NCI-H2107 (cell line): Measurements from ENCODE around the gene ADD1.
"Not testable (repeated sequence)": the region's sequence is repeated elsewhere in the genome, so short reads cannot be mapped to it uniquely, and the experiment has no call there.

Experiments
- DNase-seq: peaks from one replicate; lab custom pipeline; 2025; lab: John Stamatoyannopoulos, UW

ADD1 gene

DNA sequence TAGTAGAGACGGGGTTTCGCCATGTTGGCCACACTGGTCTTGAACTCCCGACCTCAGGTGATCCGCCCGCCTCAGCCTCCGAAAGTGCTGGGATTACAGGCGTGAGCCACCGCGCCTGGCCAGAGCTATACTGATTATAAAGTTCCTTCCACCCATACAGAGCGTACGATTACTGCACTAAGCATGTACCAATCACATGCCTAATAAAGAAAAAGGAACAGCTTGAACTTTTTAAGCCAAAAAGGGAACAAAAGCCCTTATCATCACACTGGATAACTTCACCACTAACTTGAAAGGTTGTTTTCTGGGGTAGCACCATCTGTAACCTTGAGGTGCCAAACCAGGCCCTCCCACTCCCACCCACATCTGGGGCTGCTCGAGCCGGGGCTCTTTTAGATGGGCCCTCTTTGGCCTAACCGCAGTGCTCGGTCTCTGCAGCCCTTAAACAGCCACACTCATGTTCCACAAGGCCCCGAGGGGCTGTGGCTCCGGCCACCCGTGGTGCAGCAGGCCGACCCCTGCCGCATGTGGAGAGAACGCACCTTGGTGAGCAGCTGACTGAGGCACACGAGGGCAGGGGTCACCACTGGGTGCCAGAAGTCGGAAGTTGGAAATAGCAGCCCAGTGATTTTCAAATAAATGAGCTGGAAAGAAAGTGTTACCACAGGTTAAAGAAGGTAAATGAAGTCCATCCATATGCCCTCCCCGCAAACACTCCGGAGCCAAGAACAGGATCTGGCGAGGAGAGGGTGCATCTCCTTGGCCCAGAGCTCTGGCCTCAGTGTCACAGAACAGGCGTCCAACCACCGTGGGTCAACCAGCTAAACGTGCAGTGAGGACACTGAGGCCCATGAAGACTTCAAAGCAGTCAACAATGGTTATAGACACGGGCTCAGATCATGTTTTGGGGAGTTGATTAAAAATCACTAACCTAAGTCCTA, 101.2 kb downstream of the ADD1 start:
- DNase-seq, result no peak

DNA sequence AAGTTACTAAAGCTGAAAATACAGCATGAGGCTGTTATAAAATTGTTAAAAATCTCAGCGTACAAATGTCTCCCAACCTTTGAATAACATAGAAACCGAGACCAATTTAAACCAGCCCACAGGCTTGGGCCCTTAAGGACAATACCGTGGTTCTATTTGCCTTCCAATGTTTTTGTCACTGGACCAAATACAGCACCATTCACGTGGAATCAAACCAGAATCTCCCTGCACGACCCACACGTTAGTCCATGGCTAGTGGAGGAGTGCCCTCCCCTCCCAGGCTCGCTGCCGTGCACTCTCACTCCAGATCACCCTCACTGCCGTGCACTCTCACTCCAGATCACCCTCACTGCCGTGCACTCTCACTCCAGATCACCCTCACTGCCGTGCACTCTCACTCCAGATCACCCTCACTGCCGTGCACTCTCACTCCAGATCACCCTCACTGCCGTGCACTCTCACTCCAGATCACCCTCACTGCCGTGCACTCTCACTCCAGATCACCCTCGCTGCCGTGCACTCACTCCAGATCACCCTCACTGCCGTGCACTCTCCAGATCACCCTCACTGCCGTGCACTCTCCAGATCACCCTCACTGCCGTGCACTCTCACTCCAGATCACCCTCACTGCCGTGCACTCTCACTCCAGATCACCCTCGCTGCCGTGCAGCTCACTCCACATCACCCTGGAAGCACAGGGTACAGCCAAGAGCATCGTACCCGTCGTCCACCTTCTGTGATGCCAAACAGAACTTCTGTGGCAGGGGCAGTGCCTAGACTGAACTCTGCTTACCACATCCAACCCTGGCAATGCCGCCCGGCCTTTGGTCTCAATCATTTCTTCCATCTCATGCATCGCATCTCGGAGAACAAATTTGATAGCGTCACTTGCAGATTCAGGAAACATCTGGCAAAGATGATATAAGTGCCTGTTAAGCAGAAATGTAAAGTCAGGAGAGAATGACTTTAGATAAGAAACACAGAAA, 102.3 kb downstream of the ADD1 start:
- not testable (repeated sequence) for DNase-seq

DNA sequence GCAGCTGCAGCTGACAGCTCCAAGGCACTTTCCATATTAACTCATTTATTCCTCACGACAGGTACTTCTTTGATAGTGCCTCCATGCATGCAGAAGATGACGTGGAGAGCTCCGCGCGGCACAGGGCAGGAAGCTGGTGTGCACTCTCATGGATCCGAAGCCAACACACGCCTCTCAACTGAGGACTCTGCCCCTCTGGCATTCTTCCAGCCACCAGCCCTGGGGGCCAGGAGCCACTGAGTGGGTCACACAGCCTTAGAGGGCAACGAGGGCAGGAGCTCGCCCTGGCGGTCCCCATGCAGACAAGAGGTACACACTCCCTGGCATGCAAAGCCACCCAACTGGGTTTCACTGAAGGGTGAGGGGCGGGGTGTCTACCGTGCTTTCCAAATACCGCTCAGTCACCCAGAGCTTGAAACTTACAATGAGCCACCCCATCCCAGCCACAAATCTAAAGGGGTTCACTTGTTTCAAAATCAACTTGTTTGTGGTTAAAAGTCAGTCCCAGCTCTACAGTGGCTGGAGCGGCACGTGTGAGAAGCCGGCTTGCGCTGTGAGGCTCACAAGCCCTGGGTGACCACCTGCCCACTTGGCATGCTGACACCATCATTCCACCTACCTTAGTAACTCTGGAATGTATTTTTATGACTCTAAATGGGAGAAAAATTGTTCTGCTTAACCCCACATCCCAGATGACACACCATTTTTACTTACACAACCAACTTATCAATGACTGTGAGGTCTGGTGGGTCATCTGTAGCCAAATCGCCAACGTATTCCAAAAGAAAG, 103.4 kb downstream of the ADD1 start:
- no peak for DNase-seq

DNA sequence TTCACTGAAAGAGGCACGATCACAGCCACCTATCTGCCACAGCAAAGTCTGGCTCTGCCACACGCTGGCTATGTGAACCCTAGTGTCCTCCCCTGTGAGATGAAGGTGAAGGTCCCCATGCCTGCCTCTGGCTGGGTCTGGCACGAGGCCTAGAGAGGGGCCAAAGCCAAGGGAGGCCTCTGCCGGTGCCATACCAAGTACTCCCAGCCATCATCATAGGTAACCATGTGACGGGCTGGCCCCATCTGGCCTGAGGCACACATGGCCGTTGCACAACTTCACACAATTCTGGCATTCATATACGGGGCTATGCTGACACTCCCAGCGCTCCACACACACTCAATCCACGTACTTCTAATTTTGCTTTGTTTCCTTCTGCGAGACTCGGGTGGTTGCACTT, 104.3 kb downstream of the ADD1 start:
- DNase-seq, result no peak

DNA sequence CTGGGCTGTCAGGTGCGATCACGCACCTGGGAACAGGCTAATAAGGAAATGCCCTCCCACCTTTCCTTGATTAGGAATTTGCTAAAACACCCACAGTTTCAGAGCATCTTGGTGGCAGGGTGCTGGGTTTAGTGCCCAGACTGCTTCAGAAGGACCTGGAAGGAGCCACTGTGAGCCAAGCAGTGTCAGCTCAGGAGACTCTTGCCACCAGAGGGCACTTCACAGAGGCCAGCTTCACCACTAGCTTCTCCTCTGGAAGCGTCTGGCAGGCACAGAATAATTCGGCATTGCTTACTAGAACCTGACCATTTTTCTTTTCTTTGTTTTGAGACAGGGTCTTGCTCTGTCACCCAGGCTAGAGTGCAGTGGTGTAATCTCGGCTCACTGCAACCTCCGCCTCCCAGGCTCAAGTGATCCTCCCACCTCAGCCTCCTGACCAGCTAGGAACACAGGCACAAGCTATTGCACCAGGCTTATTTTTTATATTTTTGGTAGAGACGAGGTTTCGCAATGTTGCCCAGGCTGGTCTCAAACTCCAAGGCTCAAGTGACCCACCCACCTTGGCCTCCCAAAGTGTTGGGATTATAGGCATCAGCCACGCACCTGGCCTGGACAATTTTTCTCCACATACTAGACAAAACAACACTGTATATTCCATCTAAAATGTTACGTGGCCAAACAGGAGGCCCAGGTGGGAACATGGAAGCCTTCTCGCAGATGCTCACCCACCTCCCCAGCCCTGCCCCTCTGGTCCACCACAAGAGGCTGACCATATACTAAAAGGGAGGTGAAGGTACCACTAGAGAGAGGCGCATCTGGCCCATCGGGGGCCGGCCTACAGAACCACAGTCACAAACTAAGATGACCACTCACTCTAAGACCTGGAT, 105.5 kb downstream of the ADD1 start:
- DNase-seq, result no peak

DNA sequence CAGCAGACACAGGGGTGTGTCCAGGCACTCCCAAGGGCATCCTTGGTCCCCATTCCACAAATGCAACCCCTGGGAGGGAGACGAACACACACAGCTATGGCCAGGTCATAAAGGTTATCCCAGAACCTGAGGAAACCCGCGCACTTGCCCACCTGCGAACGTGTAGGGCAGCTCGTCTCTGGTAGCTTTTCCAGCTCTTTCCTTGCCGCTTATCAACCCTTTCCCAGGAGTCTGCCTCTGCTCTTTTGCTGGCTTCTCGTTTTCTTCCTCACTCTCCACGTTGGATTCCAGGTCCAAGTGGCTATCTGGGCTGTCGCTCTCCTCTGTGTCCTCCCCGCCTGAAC, 106.1 kb downstream of the ADD1 start:
- no peak for DNase-seq

DNA sequence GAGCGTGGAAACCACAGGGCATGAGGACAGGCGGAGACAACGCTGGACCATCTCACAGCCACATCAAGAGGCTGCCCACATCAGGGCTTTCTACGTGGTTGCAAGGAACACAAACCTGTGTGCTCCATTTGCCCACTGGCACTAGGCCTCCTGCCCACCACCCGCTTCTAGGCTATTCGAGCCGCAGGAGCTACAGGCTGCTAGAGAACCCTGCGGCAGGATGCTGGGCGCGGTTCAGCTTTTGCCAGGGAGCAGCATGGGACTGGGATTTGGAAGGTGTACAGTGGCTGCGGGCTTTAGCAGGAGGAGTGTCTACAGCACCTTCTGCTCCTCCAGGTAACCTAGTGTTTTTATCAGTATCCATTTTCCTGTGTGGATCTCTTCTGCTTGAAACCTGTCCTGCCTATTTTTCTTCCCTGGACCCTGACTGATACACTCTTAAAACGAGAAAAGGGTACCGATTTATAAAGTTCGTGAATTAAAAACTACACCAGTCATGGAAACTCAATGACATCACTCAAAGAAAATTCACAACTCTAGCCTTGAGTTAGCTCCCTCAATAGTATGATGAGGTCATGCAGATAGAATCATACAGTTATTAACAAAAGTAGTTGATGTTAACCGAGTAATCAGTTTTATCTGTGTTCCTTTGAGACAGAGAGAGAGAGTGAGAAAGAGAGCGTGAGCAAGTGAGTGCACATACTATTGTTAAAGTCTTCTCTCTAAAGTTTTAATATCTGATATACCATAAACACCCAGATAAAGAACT, 106.8 kb downstream of the ADD1 start:
- DNase-seq, result no peak

DNA sequence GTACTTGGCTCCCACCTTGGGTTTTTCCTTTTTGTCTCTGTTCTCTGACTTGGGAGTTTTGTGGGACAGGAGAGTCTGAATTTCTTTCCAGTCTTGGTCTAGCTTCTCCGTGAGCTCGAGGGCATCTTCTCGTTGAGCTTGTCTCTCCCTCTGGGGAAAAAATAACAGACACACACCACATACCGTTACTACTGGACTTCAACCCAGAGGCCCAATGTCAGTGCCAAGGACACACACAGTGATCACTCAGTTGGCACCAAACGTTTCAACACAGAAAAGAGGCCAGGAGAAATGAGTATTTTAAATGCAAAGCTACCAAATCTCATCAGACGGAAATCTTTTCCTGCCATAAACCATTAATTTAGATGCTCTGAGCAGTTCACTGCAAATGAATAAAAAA, 109.9 kb downstream of the ADD1 start:
- no peak for DNase-seq

DNA sequence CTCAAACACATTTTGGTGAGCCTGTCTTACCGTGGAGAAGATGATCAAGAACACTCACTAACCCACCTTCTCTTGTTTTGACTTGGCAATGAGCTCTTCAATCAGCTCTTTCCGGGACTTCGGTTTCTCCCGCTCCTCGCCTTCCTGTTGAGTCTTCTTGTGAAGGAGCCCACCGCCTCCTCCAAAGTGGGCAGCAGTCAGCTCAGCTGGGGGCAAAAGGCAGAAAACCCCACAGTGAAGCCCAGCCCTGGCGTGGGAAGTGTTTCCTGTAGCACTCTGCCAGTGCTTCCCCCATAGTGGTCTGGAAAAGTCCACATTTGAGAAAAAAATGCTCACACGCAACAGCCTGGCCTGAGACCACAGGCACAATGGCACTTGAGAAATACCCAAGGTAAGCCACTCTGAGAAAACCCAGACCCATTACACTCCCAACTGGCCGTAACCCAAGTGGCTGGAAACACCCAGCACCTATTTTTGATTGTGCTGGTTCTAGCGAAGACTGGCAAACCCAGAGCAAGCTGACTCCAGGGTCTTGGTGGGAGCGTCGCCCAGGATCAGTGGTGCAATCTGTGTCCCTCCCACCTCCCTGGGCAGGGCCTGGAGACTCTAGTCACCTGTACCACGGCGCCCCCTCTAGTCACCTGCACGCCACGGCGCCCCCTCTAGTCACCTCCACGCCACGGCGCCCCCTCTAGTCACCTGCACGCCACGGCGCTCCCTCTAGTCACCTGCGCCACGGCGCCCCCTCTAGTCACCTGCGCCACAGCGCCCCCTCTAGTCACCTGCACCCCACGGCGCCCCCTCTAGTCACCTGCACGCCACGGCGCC, 110.9 kb downstream of the ADD1 start:
- DNase-seq, result no peak

DNA sequence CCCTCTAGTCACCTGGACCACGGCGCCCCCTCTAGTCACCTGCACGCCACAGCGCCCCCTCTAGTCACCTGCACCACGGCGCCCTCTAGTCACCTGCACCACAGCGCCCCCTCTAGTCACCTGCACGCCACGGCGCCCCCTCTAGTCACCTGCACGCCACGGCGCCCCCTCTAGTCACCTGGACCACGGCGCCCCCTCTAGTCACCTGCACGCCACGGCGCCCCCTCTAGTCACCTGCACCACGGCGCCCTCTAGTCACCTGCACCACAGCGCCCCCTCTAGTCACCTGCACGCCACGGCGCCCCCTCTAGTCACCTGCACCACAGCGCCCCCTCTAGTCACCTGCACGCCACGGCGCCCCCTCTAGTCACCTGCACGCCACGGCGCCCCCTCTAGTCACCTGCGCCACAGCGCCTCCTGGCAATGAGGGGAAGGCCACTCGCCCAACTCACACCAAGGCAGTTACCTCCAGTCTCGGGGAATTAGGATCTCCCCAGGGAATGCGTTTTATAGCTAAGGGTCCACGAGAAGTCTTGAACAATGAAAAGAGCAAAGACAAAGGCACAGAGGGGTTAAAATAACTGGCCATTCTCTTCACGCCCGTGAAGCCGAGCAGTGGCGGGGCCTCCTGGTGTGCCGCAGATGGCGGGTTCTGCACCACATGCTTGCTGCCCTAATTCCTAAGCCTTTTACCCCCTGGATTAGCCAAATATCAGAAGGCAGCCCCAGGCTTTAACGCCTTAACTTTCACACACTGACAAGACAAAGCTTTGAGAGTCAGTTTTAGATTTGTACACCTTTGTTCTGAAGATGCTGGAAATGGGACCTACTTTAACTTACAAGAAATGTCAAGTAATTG, 111.8 kb downstream of the ADD1 start:
- not testable (repeated sequence) for DNase-seq

DNA sequence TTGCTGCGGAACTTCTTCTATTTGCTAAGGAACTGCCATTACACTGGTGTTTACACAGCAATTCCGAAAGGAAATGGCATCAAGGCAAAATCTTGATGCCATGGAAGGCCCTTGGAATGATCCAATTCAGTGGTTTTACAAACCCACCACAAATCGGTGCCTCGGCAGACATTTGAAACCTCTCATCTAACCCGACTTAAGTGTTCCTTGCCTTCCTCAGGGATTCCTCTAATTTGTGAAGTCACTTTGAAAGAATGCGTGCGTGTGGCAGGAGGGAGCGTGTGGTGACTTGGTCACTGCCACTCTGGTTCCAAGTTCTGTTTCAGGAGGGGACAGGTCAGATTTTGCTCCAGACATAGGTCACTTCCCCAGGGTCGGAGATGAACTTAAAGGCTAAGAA, 114.8 kb downstream of the ADD1 start:
- no peak for DNase-seq

DNA sequence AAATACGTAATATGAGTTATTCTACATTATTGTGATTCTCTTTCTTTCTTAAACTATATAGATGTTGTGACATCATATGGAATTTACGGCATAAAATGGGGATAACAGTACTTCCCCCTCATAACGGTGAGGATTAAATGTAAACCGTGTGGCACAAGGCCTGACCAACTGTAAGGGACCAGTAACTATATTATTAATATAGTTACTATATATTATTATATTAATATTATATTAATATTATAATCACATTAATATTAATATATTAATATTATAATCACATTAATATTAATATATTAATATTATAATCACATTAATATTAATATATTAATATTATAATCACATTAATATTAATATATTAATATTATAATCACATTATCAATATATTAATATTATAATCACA, 116.8 kb downstream of the ADD1 start:
- DNase-seq, result not testable (repeated sequence)

DNA sequence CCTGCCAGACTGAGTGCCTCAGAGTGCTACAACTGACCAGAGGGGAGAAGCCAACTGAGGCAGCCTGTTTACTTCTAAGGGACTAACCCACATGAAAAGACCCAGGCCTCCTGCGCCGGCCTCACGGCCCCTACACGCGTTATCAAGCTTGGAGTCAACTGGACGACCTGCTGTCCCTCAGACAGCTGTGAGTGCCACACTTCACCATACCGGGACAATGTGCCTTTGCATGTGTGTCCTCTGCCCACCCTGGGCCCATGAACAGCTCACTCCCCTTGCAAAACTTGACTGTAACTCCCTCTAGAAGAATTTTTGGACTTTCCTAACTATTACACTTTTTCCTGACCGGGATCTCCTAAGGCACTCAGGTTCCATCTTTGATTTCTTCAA, 117.8 kb downstream of the ADD1 start:
- DNase-seq, result no peak

DNA sequence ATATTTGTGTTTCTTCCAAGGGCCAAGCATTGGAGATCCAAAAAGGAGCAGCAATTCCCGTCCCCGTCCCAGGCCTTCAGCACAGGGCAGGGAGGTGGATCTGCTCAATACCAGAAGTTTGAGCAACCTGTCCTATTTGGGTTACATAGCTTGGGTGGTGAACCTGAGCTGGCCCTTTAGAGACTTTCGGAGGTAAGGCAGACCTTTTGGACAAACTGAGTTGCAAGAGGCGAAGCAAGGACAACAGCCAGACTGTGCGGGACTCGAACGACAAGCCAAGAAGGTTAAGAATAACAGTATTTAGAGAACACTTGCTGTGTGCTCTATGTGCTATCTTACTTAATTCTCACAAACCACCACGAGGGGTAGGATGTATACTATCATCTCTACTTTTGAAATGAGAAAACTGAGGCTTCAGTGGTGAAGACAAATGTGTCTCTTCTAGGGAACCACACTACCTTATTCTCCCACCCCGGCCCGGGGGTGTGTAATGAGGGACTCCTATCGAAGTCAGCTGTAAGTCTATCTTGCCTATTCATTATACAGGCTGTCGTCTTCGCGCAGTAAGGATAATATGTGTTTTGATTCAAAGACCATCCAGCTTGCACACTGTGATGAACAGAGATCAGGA, 118.3 kb downstream of the ADD1 start:
- DNase-seq, result no peak

DNA sequence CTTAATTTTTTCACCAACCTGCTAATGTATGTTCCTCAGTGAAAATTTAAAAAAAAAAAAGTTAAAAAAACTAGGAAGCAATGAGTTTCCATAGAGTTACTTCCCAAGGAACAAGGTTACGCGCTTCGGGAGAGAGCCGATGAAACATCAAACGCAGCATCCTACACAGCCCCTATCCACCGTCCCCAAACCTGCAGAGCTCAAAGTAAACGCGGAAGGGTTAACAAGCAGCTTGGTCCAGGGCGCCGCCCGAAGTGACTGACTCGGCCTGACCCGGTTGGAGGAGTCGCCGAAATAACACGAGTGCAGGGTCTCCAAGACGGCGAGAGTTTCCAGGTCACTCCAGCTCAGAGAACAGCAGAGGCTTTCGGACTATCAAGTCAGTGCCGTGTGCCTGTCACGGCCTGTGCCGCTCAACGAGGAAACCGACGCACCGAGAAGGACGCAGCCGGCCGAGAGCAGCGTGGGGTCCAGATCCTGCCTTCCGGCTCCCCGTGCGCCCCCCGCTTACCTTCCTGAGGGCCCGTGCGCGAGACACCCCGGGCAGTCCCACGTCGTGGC, 119.0 kb downstream of the ADD1 start:
- DNase-seq, result no peak

DNA sequence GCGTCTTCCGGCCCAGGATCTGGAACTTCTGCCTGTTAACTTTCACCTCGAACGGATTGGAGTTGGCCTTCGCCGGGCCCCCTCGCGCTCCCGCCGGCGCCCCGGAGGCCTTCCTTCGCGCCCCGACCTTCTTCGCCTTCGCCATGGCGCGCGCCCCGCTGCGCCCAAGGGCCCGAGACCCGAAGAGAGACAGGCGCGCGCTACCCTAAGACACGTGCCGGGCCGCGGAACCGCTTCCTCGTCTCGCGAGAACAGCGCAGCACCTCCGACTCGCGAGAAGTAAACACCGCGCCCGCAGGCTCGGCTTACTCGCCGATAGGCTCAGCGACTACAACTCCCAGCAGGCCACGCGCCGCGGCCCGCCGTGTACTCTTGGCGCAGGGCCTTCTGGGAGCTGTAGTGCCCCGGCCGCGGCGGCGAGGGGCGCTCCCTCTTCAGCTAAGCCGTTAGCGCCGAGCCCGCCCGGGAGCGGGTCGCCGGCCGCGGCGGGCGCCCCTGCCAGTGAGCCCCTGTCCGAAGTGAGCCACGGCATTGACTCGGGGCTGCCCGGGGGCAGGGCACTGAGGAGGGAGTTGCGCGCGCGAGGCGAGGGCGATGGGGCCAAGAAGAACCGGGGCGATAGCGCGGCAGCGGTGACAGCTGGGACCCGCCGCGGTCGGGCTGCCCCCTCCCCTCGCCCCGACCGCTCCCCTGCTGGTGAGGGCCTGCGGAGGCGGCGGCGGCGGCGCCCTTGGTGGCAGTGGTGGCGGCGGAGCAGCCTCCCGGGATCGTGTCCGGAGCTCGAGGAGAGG, 119.7 kb downstream of the ADD1 start, which contains the start of the genes GRK4 and NOP14:
Gene GRK4 (plus strand): TSS at position 397 of the 791 bp plus-strand sequence. CDS start 500 bp downstream, outside the sequence.
Gene NOP14 (minus strand): TSS at position 232 of the 791 bp plus-strand sequence. CDS start 87 bp downstream, at position 145.
- peak; percentile 88 for DNase-seq
